Right lobe of liver (tissue), 4 donors: ENCODE measurements around the gene HKDC1.

Source experiments
- POLR2A ChIP-seq: fragments of 450-650 bp; IDR thresholded peaks from one replicate; pipeline ENCODE4 v1.6.1; 2017; ENCODE audit warnings: antibody characterized with exemption, mild to moderate bottlenecking
- TF ChIP-seq, protein P1 (sequence below), 4 donors: fragments of 200-600 bp in 3 of 4; fragments of 450-650 bp in 1 of 4; IDR thresholded peaks; one replicate each; pipeline versions ENCODE4 v1.5.1 to v1.8.0; 2016 to 2022; ENCODE audit warnings: antibody characterized with exemption in 4 of 4, mild to moderate bottlenecking in 2 of 4
- donor health status: DM: no; HTN: no; CAD: no.
- donor health status: DM: no; HTN: no; CAD: no.
- donor health status: DM: no; HTN: yes; CAD: no.

DNA sequence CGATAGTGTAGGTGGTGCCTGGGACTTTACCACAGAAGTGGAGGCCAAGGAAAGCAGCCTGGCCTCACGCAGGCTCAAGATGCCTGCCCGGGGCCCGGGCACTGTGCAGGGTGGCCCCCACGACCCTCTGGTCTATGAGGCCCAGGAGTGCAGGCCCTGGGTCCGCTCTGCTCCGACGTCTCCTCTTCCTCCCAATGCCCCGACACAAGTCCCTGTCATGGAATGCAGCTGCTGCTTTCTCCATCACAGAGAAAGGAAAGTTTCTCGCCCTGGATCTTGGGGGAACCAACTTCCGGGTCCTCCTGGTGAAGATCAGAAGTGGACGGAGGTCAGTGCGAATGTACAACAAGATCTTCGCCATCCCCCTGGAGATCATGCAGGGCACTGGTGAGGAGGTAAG is 29.9 kb downstream of the HKDC1 start:
- TF ChIP-seq, protein P1, sequence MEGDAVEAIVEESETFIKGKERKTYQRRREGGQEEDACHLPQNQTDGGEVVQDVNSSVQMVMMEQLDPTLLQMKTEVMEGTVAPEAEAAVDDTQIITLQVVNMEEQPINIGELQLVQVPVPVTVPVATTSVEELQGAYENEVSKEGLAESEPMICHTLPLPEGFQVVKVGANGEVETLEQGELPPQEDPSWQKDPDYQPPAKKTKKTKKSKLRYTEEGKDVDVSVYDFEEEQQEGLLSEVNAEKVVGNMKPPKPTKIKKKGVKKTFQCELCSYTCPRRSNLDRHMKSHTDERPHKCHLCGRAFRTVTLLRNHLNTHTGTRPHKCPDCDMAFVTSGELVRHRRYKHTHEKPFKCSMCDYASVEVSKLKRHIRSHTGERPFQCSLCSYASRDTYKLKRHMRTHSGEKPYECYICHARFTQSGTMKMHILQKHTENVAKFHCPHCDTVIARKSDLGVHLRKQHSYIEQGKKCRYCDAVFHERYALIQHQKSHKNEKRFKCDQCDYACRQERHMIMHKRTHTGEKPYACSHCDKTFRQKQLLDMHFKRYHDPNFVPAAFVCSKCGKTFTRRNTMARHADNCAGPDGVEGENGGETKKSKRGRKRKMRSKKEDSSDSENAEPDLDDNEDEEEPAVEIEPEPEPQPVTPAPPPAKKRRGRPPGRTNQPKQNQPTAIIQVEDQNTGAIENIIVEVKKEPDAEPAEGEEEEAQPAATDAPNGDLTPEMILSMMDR (IDR thresholded peaks at IDR 0.05) = no peak
- no peak for TF ChIP-seq POLR2A
